Right renal pelvis (tissue), 4 donors: ENCODE measurements around the gene TFB2M. TPM values are rescaled to one million over a fixed set of nuclear protein-coding genes. Genes with fewer than 3 reads are reported as not detected.

ENCODE experiments used
- polyA plus RNA-seq, 4 donors: library from polyadenylated mRNA; unstranded; fragments of 120-200 nt; gene quantifications; one replicate each; pipeline ENCODE4 v1.2.1, GENCODE V29; 2013; ENCODE audit not compliant: insufficient read length in 4 of 4

TFB2M gene
- polyA plus RNA-seq, 4 donors, result 21.7 to 24.6 (median 22.5) TPM

Other genes with a start within 250 kb of the TFB2M start
- 10 to 100 TPM; 25.1 to 36.1 (median 27.5) TPM for gene SMYD3, start 59.0 kb downstream of the TFB2M start, polyA plus RNA-seq
- gene CNST, start 195 bp upstream of the TFB2M start, polyA plus RNA-seq, result 10 to 100 TPM; 18.8 to 25.7 (median 23.6) TPM
- 10 to 100 TPM; 57.8 to 63.3 (median 58.0) TPM for gene SCCPDH, start 158.1 kb upstream of the TFB2M start, polyA plus RNA-seq